Memory B cell (primary cell): ENCODE data around the gene TNS3.

Source experiments
- ATAC-seq: fragments of 150-1000 bp; cut with Tn5 transposase; 2 replicates; pipeline ENCODE4 v1.10.0; 2021; ENCODE audit warnings: low read depth, mild to moderate bottlenecking, moderate library complexity
- DNase-seq, 2 donors: peaks; one replicate each; pipeline ENCODE4 v3.0.0; 2022; ENCODE audit warnings: low spot score in 2 of 2
- H3K27ac Mint-ChIP-seq: one replicate; pipeline ENCODE4 v1.8.0; 2022; ENCODE audit warnings: mild to moderate bottlenecking, moderate library complexity, mixed read lengths
- H3K27me3 Mint-ChIP-seq: one replicate; pipeline ENCODE4 v1.8.0; 2022; ENCODE audit warnings: mixed read lengths
- H3K36me3 Mint-ChIP-seq: one replicate; pipeline ENCODE4 v1.8.0; 2022; ENCODE audit warnings: mild to moderate bottlenecking, mixed read lengths
- H3K4me1 Mint-ChIP-seq: one replicate; pipeline ENCODE4 v1.8.0; 2022; ENCODE audit warnings: mixed read lengths
- H3K4me3 Mint-ChIP-seq: one replicate; pipeline ENCODE4 v1.8.0; 2022; ENCODE audit warnings: mild to moderate bottlenecking, moderate library complexity, mixed read lengths
- H3K9me3 Mint-ChIP-seq: one replicate; pipeline ENCODE4 v1.8.0; 2022; ENCODE audit warnings: mixed read lengths

Gene TNS3

DNA sequence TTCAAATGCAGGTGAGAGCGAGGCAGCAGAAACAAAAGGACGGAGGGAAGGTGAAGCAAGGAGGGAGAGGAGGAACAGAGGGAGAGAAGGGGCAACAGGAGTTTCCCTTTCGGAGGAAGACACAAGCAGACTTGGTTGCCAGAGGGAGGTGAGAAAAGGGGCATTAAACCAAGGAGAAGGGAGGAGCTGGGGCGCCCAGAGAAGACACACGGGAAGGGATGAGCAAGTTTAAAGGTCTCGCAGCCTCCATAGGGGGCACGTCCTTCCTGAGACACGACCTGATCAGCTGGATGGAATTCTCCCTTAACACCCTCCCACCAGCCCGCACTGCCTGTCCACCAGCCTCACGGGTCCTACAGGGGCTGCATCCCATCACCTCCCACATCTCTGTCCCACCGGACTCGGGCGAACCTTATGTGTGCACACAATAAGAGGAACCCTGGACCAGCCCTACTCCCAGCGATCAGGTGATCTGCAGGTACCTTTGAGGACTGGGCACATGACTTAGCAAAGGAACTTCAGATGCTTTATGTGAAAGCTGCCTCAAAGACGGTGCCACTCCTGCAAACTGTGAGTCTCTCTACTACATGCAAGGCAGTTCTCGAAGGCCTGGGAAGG lies 251.2 kb downstream of the TNS3 start:
- ATAC-seq, result no peak
- Mint-ChIP-seq H3K9me3 (no peaks in the 10 kb centered on the region), H3K4me1 (no peaks in the 10 kb centered on the region), H3K36me3 (peaks cover 18% of the 10 kb centered on the region), H3K27me3 (no peaks in the 10 kb centered on the region), H3K4me3 (no peak overlapping the region), H3K27ac (no peak overlapping the region)
- no peak for DNase-seq

DNA sequence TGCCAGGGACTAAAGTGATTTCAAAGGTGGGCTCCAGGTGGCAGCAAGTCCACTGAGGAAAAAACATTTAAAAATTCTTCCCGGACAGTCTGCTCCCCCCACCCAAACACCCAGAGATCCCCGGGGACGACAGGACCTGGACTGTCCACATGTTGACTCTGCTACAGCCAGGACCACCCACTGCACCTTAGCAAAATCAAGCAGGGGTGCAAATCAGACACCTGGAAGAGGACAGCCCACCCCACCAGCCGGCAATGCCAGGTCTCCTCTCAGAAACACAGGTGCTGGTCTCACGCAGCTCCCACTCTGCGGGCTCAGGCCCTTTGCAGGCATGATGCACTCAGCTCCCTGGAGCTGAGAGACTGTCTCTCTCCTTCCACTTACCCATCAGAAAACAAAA lies 251.9 kb downstream of the TNS3 start:
- Mint-ChIP-seq H3K9me3 (no peaks in the 10 kb centered on the region), H3K4me1 (no peaks in the 10 kb centered on the region), H3K27me3 (no peaks in the 10 kb centered on the region), H3K27ac (no peak overlapping the region), H3K36me3 (peaks cover 20% of the 10 kb centered on the region), H3K4me3 (no peak overlapping the region)
- ATAC-seq (no peak), DNase-seq (no peak)

GRCh38 chr7:47329320-47329926 lies 252.5 kb downstream of the TNS3 start:
- Mint-ChIP-seq H3K4me3 (no peak overlapping the region), H3K27me3 (no peaks in the 10 kb centered on the region), H3K27ac (no peak overlapping the region), H3K36me3 (peaks cover 20% of the 10 kb centered on the region), H3K4me1 (no peaks in the 10 kb centered on the region), H3K9me3 (no peaks in the 10 kb centered on the region)
- DNase-seq (no peak), ATAC-seq (no peak)

DNA sequence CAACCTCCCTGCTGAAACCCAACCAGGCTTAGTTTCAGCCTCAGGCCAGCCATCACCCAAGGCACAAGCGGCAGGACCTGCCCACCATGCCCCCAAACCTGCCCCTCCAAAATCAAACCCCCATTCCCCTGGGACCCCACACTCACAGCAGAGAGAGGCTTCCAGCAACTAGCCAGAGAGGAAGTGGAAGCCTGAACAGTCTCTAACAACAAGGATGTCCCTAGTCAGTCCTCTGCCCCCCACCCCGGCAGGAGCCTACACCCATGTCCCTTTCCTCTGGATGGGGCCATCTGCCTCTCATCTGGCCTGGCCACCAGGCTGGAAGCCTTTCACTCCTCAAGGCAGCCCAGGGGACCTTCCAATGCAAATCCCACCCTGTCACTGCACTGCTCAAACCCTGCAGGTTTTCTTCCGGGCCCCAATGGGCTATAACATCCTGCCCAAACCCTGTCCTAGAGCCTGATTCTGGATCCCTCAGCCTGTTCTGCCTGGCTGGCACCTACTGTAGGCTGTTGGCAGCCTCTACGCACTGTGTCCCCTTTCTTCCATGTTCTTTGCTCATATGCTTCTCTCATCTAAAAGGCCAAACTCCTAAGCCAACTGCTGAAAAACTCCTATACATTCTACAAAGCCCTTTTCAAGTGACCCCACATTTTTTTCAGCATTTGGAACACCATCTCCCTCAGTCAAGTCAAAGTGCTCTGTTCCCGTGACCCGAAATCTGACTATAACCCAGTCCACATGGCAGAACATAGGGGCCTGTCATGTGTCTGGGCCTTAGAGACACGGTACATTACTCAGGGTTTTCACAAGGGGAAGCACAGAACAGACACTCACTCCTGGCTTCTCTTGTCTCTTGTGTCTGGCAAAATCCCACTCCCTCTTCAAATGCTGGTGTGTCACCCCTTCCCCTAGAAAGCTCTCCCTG lies 253.3 kb downstream of the TNS3 start:
- H3K4me3 Mint-ChIP-seq, result no peak overlapping the region
- peak overlapping the region; percentile 60 for H3K27ac Mint-ChIP-seq
- H3K27me3 Mint-ChIP-seq, result no peaks in the 10 kb centered on the region
- no peaks in the 10 kb centered on the region for H3K9me3 Mint-ChIP-seq
- ATAC-seq (no peak), DNase-seq (no peak)
- peaks cover 20% of the 10 kb centered on the region for H3K36me3 Mint-ChIP-seq
- no peaks in the 10 kb centered on the region for H3K4me1 Mint-ChIP-seq

- Mint-ChIP-seq H3K36me3 (peaks cover 25% of the 10 kb centered on the region), H3K4me3 (no peak overlapping the region), H3K27ac (peak overlapping the region; percentile 60), H3K9me3 (no peaks in the 10 kb centered on the region), H3K27me3 (no peaks in the 10 kb centered on the region), H3K4me1 (no peaks in the 10 kb centered on the region)
- DNase-seq (no peak), ATAC-seq (no peak)
Measured at GRCh38 chr7:47327698-47328391, 254.1 kb downstream of the TNS3 start.

GRCh38 chr7:47327346-47327697 lies 254.6 kb downstream of the TNS3 start:
- H3K36me3 Mint-ChIP-seq, result peaks cover 24% of the 10 kb centered on the region
- DNase-seq, result no peak
- H3K27me3 Mint-ChIP-seq, result no peaks in the 10 kb centered on the region
- H3K27ac Mint-ChIP-seq, result no peak overlapping the region
- ATAC-seq, result no peak
- H3K4me1 Mint-ChIP-seq, result no peaks in the 10 kb centered on the region
- no peaks in the 10 kb centered on the region for H3K9me3 Mint-ChIP-seq
- H3K4me3 Mint-ChIP-seq, result no peak overlapping the region

GRCh38 chr7:47326808-47327207 lies 255.1 kb downstream of the TNS3 start:
- no peaks in the 10 kb centered on the region for H3K9me3 Mint-ChIP-seq
- H3K27me3 Mint-ChIP-seq, result no peaks in the 10 kb centered on the region
- peaks cover 26% of the 10 kb centered on the region for H3K36me3 Mint-ChIP-seq
- H3K4me3 Mint-ChIP-seq, result no peak overlapping the region
- no peak for DNase-seq
- no peaks in the 10 kb centered on the region for H3K4me1 Mint-ChIP-seq
- ATAC-seq, result no peak
- H3K27ac Mint-ChIP-seq, result no peak overlapping the region

DNA sequence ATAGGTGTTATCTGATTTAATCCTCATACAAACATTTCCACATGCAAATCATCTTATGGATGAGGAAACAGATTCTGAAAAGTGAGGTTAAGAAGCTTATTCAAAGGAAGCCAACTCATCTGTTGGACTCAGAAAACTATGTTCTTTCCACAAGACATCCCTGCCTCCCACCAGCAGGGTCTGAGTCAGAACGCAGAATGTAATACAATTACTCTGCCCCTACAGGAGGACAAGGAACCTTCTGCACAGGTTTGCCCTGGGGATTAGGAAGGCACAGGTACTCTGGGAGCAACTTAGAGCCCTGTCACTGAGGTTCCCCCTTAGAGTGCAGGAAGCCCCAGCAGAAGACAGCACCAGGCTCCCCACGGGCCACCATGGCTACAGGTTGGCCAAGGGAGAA lies 255.7 kb downstream of the TNS3 start:
- H3K27me3 Mint-ChIP-seq, result no peaks in the 10 kb centered on the region
- H3K27ac Mint-ChIP-seq, result no peak overlapping the region
- no peak for ATAC-seq
- peaks cover 29% of the 10 kb centered on the region for H3K36me3 Mint-ChIP-seq
- H3K9me3 Mint-ChIP-seq, result no peaks in the 10 kb centered on the region
- DNase-seq, result no peak
- H3K4me3 Mint-ChIP-seq, result no peak overlapping the region
- no peaks in the 10 kb centered on the region for H3K4me1 Mint-ChIP-seq

GRCh38 chr7:47325337-47325736 lies 256.6 kb downstream of the TNS3 start:
- ATAC-seq (no peak), DNase-seq (no peak)
- no peaks in the 10 kb centered on the region for H3K27me3 Mint-ChIP-seq
- H3K27ac Mint-ChIP-seq, result no peak overlapping the region
- no peak overlapping the region for H3K4me3 Mint-ChIP-seq
- peaks cover 33% of the 10 kb centered on the region for H3K36me3 Mint-ChIP-seq
- H3K9me3 Mint-ChIP-seq, result no peaks in the 10 kb centered on the region
- H3K4me1 Mint-ChIP-seq, result no peaks in the 10 kb centered on the region

- Mint-ChIP-seq H3K4me1 (no peaks in the 10 kb centered on the region), H3K27ac (no peak overlapping the region), H3K9me3 (no peaks in the 10 kb centered on the region), H3K27me3 (no peaks in the 10 kb centered on the region), H3K4me3 (no peak overlapping the region), H3K36me3 (peaks cover 35% of the 10 kb centered on the region)
- ATAC-seq, result no peak
- no peak for DNase-seq
Measured at GRCh38 chr7:47323904-47324303, 258.0 kb downstream of the TNS3 start.

GRCh38 chr7:47322731-47323130 lies 259.2 kb downstream of the TNS3 start:
- Mint-ChIP-seq H3K27ac (no peak overlapping the region), H3K9me3 (no peaks in the 10 kb centered on the region), H3K4me3 (no peak overlapping the region), H3K36me3 (peaks cover 38% of the 10 kb centered on the region), H3K27me3 (no peaks in the 10 kb centered on the region), H3K4me1 (no peaks in the 10 kb centered on the region)
- ATAC-seq (no peak), DNase-seq (no peak)

DNA sequence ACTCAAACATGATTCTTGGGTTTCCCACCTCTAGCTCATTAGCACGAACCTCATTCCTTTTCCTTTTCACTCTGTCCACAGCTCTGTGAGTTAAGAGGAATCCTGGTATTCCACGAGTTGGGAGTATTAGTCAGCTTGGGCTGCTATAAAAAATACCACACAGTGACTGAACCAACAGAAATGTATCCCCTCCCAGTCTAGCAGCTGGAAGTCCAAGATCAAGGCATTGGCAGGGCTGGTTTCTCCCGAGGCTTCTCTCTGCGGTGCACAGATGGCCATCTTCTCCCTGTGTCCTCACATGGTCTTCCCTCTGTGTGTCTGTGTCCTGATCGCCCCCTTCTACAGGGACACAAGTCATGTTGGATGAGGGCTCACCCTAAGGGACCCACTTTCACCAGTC lies 261.6 kb downstream of the TNS3 start:
- DNase-seq, result no peak
- no peak overlapping the region for H3K4me3 Mint-ChIP-seq
- no peak overlapping the region for H3K27ac Mint-ChIP-seq
- H3K4me1 Mint-ChIP-seq, result peaks cover 2% of the 10 kb centered on the region
- no peak for ATAC-seq
- peaks cover 46% of the 10 kb centered on the region for H3K36me3 Mint-ChIP-seq
- no peaks in the 10 kb centered on the region for H3K9me3 Mint-ChIP-seq
- no peaks in the 10 kb centered on the region for H3K27me3 Mint-ChIP-seq

GRCh38 chr7:47318395-47319182 lies 263.3 kb downstream of the TNS3 start:
- Mint-ChIP-seq H3K36me3 (peaks cover 47% of the 10 kb centered on the region), H3K27me3 (no peaks in the 10 kb centered on the region), H3K4me1 (peaks cover 2% of the 10 kb centered on the region), H3K4me3 (no peak overlapping the region), H3K9me3 (no peaks in the 10 kb centered on the region), H3K27ac (peak overlapping the region; percentile 45)
- DNase-seq (no peak), ATAC-seq (no peak)
